ENCODE measurements around the gene SV2B.
A peak's percentile ranks its signal among the peaks of the same experiment; 100 is the strongest.

SV2B gene

DNA sequence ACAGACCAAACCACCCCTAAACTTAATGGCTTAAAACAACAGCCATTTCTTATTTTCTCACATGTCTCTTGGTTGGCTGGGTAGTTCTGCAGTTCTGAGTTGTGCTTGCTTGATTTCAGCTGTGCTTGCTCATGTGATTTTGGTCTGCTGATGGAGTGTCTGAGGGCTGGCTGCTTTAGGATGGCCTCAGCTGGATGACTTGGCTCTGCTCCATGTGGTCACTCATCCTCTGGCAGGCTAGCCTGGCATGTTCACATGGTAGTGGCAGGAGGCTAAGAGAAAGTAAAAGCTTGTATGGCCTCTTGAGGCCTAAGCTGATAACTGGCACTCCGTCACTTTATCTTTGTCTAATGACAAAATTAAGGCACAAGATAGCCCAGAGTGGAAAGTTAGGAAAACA lies 4.1 kb downstream of the SV2B start:
- no peak for DNase-seq

- no peak for DNase-seq
Measured at GRCh38 chr15:91108421-91108820, 8.4 kb downstream of the SV2B start.

GRCh38 chr15:91109885-91110284 lies 9.8 kb downstream of the SV2B start:
- no peak for DNase-seq

DNA sequence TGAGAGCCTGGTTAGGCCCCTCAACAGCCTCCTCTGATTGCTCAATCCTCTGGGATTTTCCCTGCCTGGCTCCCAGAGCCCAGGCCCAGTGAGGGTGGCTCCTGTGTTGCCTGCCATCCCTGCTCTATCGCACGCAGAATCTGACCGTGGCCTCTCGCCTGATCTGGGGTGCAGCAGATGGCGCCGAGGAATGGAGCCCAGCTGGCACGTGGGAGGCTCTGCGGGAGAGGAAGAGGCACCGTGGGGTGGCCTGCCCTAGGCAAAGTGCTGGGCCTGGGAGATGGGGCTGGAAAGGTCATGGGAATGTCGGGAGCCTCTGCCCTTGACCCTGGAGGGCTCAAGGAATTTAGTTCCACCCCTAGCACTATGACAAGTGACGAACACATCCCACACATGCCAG lies 10.3 kb downstream of the SV2B start:
- DNase-seq: no peak

DNA sequence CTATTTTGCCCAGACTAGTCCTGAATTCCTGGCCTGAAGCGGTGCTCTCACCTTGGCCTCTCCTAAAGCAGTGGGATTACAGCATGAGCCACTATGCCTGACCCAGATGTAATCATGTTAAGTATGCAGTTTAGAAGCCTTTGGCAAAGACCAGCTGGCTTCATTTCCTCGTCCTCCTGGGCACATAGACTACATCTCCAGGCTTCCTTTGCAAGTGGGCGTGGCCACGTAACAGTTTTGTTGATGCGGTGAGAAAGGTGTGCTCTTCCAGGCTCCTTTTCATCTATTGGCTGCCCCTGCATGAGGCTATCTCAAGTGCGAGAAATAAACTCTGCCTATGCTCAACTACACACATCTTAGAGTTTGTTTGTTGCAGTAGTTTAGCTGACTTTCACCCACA lies 13.0 kb downstream of the SV2B start:
- no peak for DNase-seq

- no peak for DNase-seq
Measured at GRCh38 chr15:91114301-91114700, 14.2 kb downstream of the SV2B start.

- DNase-seq: no peak
Measured at GRCh38 chr15:91116113-91117067, 16.3 kb downstream of the SV2B start.

DNA sequence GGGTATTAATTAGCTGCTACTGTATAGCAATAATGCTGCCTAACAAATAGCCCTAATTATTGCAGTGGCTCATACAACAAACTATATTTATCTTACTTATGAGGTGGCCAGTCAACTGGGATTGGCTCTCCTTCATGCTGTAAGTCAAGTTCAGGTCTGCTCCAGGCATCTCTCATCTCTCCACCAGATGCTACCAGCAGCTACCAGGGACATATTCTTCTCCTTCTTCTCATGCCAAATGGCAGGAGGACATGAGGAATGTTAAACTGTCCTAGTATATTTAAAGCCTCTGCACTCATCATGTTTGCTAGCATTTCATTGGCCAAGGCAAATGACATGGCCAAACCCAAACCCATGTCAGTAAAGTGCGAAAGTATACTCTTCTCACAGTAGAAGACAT lies 17.3 kb downstream of the SV2B start:
- no peak for DNase-seq

- DNase-seq: no peak
Measured at GRCh38 chr15:91118817-91119590, 18.9 kb downstream of the SV2B start.

DNA sequence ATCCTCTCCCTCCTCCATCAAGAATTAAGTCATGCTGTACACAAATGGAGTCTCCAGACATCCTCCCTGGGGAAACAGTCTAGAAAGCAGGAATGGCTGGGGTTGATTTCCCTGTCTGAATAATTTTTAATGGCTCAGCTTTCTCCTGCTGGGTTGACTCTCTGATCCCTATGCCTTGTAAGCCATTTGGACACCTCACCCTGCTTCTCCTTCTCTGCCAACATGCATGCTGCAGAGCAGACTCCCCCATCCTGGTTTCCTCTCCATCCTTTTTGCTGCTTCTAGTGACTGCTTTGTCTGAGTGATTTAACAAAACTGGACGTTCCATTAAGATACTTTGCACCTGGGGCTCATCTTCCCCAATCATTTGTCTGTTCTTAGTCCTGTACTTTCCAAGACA lies 22.2 kb downstream of the SV2B start:
- no peak for DNase-seq

DNA sequence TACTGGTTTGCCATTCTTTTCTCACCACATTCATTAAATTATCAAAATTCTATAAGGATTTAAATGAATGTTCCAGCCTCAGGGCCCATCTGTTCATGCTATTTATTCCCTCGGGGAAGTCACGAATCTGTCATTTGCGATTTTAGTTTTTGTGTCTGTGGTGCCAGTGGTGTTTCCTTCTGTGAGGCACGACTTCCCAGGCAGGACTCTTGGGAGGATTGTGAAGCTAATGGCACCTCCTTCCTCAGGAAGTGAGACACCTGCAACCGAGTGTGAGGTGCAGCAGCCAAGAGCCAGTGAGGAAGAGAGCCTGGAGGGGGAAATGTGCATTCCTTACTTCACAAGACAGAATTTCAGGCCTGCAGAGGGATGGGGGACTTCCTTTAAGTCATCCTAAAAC lies 24.1 kb downstream of the SV2B start:
- DNase-seq: no peak

- DNase-seq: no peak
Measured at GRCh38 chr15:91125162-91125561, 25.1 kb downstream of the SV2B start.

GRCh38 chr15:91126080-91126479 lies 26.0 kb downstream of the SV2B start:
- DNase-seq: no peak

- no peak for DNase-seq
Measured at GRCh38 chr15:91127236-91127955, 27.3 kb downstream of the SV2B start.

GRCh38 chr15:91128016-91128415 lies 28.0 kb downstream of the SV2B start:
- DNase-seq: no peak

- no peak for DNase-seq
Measured at GRCh38 chr15:91129436-91129835, 29.4 kb downstream of the SV2B start.

DNA sequence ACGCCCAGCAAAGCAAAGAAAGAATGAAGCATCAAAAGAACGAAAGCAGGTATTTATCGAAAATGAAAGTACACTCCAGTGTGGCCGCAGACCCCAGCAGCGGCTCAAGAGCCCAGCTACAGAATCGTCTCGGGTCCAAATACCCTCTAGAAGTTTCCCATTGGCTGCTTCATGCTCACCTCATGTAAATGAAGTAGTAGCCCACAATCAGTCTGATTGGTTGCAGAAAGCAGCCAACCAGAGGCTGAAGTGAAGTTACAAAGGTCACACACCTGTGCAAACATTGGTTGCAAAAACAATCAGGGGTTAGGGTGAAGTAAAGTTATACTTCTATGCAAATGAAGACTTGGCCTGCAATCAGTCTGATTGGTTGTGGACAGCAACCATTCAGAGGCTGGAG lies 32.0 kb downstream of the SV2B start:
- DNase-seq: no peak

- no peak for DNase-seq
Measured at GRCh38 chr15:91133511-91133910, 33.5 kb downstream of the SV2B start.

- DNase-seq: no peak
Measured at GRCh38 chr15:91135201-91136130, 35.4 kb downstream of the SV2B start.

- no peak for DNase-seq
Measured at GRCh38 chr15:91136386-91136923, 36.4 kb downstream of the SV2B start.

GRCh38 chr15:91140601-91141000 lies 40.5 kb downstream of the SV2B start:
- DNase-seq: peak; percentile 58

GRCh38 chr15:91141097-91141496 lies 41.0 kb downstream of the SV2B start:
- DNase-seq: no peak

Data from hematopoietic multipotent progenitor cell treated with erythropoietin and hydrocortisone succinate and interleukin-3 and kit ligand, for 8 days (in vitro differentiated cells).